ENCODE results near the gene CENPS.
"Not testable (repeated sequence)": the region's sequence is repeated elsewhere in the genome, so short reads cannot be mapped to it uniquely, and the experiment has no call there.

Gene CENPS

GRCh38 chr1:10450156-10450814 is 20.1 kb downstream of the CENPS start:
- TF ChIP-seq CTCF (IDR thresholded peaks at IDR 0.05; ENCODE audit: control insufficient read depth, insufficient read depth, low read depth, low read length, missing control alignments): no peak
- no peak for DNase-seq (ENCODE audit: low read depth)
- no peak overlapping the region for H3K4me3 ChIP-seq (ENCODE audit: control insufficient read depth, low read depth, low read length)

GRCh38 chr1:10450836-10451235 is 20.6 kb downstream of the CENPS start:
- H3K4me3 ChIP-seq (ENCODE audit: control insufficient read depth, low read depth, low read length): no peak overlapping the region
- no peak for TF ChIP-seq CTCF (IDR thresholded peaks at IDR 0.05; ENCODE audit: control insufficient read depth, insufficient read depth, low read depth, low read length, missing control alignments)
- no peak for DNase-seq (ENCODE audit: low read depth)

- no peak for TF ChIP-seq CTCF (IDR thresholded peaks at IDR 0.05; ENCODE audit: control insufficient read depth, insufficient read depth, low read depth, low read length, missing control alignments)
- peak overlapping the region; percentile 32 for H3K4me3 ChIP-seq (ENCODE audit: control insufficient read depth, low read depth, low read length)
- DNase-seq (ENCODE audit: low read depth): no peak
Measured at GRCh38 chr1:10451287-10451686, 21.1 kb downstream of the CENPS start.

- no peak for TF ChIP-seq CTCF (IDR thresholded peaks at IDR 0.05; ENCODE audit: control insufficient read depth, insufficient read depth, low read depth, low read length, missing control alignments)
- no peak for DNase-seq (ENCODE audit: low read depth)
- no peak overlapping the region for H3K4me3 ChIP-seq (ENCODE audit: control insufficient read depth, low read depth, low read length)
Measured at GRCh38 chr1:10456048-10456447, 25.8 kb downstream of the CENPS start.

GRCh38 chr1:10456661-10457060 is 26.4 kb downstream of the CENPS start:
- DNase-seq (ENCODE audit: low read depth): no peak
- no peak overlapping the region for H3K4me3 ChIP-seq (ENCODE audit: control insufficient read depth, low read depth, low read length)
- TF ChIP-seq CTCF (IDR thresholded peaks at IDR 0.05; ENCODE audit: control insufficient read depth, insufficient read depth, low read depth, low read length, missing control alignments): no peak

GRCh38 chr1:10457462-10457861 is 27.2 kb downstream of the CENPS start:
- not testable (repeated sequence) for DNase-seq (ENCODE audit: low read depth); H3K4me3 ChIP-seq (ENCODE audit: control insufficient read depth, low read depth, low read length)

GRCh38 chr1:10457875-10458274 is 27.6 kb downstream of the CENPS start:
- no peak for TF ChIP-seq CTCF (IDR thresholded peaks at IDR 0.05; ENCODE audit: control insufficient read depth, insufficient read depth, low read depth, low read length, missing control alignments)
- no peak for DNase-seq (ENCODE audit: low read depth)
- no peak overlapping the region for H3K4me3 ChIP-seq (ENCODE audit: control insufficient read depth, low read depth, low read length)

All from AG09309 (cell line).